ENCODE measurements around the gene TNS1. TPM values are rescaled to one million over a fixed set of nuclear protein-coding genes. Genes with fewer than 3 reads are reported as not detected.

TNS1 gene
- total RNA-seq, 1 donor from 2014 or later, result 25.1 TPM

DNA sequence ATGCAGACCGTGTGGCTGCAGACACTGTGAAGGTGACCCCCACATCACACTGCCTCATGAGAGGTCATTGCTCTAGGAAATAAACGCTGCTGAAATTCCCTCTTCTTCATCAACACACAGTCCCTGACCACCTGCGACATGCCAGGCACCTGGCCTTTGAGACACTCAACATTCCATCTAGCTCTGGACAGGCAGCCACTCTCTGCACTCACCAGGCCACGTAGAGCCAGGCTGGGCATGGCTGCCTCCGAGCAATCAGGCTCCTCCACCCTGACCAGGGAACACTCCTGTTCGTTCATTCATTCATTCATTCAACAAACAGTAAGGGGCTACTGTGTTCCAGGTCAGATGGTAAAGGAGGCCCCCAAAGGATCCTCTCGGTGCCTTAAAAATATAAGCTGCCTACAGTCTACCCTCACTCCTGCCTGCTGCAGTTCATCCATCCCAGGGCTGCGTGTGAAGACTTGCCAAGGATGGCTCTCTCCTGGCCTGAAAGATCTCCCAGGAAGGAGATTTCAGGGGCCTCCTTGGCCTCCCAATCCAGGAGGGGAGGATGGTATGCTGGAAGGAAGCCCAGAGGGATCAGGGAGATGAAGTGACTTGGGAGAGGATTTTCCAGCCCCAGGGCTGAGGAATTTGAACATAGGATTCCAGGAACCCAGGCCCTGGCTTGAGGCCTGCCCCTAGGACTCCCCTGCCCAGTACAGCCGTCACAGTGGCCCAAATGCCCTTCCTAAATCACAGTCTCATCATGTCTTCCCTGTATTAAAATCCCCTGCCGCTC is 66.7 kb downstream of the TNS1 start:
- no peak for TF ChIP-seq CTCF (conservative IDR thresholded peaks at IDR 0.05; ENCODE audit: low read depth, low read length)
- no peak for DNase-seq (ENCODE audit: low read depth)
- peak overlapping the region; percentile 19 for H3K4me3 ChIP-seq (ENCODE audit: low read depth, low read length)

DNA sequence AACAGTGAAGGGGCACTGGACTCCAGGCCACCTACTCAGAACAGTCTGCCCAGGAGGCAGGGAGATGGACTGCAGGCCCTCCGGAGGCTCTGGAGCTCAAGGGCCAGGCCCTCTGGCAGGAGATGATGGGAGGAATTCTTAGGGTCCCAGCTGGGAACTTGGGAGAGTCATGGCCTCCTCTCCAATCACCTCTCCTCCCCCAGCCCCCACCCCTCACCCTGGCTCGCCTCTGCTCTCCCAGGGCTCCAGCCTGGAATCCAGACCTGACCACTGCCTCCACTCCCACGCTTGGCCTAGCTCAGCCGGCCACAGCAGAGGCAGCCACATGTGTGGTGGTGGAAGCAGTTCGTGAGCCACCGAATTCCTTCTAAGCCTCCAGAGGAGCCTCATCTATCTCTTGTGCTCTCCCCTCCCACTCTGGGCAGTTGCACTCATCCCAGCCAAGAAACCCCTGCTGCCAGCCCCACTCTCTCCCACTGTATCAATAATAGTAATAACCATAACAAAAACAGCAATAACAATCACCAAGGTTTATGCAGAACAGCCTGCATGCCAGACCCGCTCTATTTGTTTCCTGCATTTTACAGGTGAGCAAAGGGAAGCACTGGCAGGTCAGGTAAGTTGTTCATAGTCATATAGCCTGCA is 67.4 kb downstream of the TNS1 start:
- TF ChIP-seq CTCF (conservative IDR thresholded peaks at IDR 0.05; ENCODE audit: low read depth, low read length), result no peak
- DNase-seq (ENCODE audit: low read depth), result no peak
- peak overlapping the region; percentile 32 for H3K4me3 ChIP-seq (ENCODE audit: low read depth, low read length)

GRCh38 chr2:217934321-217935131 is 68.3 kb downstream of the TNS1 start:
- DNase-seq (ENCODE audit: low read depth), result peak; percentile 71
- peak overlapping the region; percentile 35 for H3K4me3 ChIP-seq (ENCODE audit: low read depth, low read length)
- no peak for TF ChIP-seq CTCF (conservative IDR thresholded peaks at IDR 0.05; ENCODE audit: low read depth, low read length)

GRCh38 chr2:217933617-217933993 is 69.2 kb downstream of the TNS1 start:
- DNase-seq (ENCODE audit: low read depth), result no peak
- peak overlapping the region; percentile 19 for H3K4me3 ChIP-seq (ENCODE audit: low read depth, low read length)
- TF ChIP-seq CTCF (conservative IDR thresholded peaks at IDR 0.05; ENCODE audit: low read depth, low read length), result no peak

- peak overlapping the region; percentile 19 for H3K4me3 ChIP-seq (ENCODE audit: low read depth, low read length)
- no peak for TF ChIP-seq CTCF (conservative IDR thresholded peaks at IDR 0.05; ENCODE audit: low read depth, low read length)
- DNase-seq (ENCODE audit: low read depth), result no peak
Observed at GRCh38 chr2:217932803-217933616, 69.8 kb downstream of the TNS1 start.

- DNase-seq (ENCODE audit: low read depth), result no peak
- H3K4me3 ChIP-seq (ENCODE audit: low read depth, low read length), result no peak overlapping the region
- TF ChIP-seq CTCF (conservative IDR thresholded peaks at IDR 0.05; ENCODE audit: low read depth, low read length), result no peak
Observed at GRCh38 chr2:217931846-217932560, 70.8 kb downstream of the TNS1 start.

Measured in epithelial cell of proximal tubule (primary cell).